ENCODE results near the gene HM13.

GRCh38 chr20:31570735-31571617, 56.7 kb downstream of the HM13 start:
- TF ChIP-seq, protein P1, sequence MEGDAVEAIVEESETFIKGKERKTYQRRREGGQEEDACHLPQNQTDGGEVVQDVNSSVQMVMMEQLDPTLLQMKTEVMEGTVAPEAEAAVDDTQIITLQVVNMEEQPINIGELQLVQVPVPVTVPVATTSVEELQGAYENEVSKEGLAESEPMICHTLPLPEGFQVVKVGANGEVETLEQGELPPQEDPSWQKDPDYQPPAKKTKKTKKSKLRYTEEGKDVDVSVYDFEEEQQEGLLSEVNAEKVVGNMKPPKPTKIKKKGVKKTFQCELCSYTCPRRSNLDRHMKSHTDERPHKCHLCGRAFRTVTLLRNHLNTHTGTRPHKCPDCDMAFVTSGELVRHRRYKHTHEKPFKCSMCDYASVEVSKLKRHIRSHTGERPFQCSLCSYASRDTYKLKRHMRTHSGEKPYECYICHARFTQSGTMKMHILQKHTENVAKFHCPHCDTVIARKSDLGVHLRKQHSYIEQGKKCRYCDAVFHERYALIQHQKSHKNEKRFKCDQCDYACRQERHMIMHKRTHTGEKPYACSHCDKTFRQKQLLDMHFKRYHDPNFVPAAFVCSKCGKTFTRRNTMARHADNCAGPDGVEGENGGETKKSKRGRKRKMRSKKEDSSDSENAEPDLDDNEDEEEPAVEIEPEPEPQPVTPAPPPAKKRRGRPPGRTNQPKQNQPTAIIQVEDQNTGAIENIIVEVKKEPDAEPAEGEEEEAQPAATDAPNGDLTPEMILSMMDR (IDR thresholded peaks at IDR 0.05), result no peak
- TF ChIP-seq EZH2 (IDR thresholded peaks at IDR 0.05; ENCODE audit: borderline replicate concordance, insufficient read depth, low read depth, low read length, poor library complexity, severe bottlenecking), result no peak
